Measurements from ENCODE around the gene ANTKMT.

DNA sequence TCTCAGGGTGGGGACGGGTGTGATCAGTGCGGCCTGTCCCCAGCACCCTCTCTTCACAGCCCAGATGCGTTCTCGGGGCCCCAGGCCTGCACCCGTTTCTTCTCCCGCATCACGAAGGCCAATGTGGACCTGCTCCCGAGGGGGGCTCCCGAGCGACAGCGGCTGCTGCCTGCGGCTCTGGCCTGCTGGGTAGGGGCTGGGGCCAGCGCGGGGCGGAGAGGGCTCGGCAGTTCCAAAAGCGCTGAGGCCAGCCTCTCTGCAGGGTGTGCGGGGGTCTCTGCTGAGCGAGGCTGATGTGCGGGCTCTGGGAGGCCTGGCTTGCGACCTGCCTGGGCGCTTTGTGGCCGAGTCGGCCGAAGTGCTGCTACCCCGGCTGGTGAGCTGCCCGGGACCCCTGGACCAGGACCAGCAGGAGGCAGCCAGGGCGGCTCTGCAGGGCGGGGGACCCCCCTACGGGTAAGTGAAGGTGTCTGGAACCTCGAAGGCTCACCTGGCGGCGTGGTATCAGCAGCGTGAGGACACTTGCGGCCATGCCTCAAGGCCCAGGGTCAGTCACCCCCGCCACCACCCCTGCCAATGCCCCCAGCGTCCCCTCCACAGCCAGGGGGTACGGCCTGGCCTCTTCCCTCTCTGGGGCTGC is 44.0 kb downstream of the ANTKMT start:
- TF ChIP-seq, protein P1, sequence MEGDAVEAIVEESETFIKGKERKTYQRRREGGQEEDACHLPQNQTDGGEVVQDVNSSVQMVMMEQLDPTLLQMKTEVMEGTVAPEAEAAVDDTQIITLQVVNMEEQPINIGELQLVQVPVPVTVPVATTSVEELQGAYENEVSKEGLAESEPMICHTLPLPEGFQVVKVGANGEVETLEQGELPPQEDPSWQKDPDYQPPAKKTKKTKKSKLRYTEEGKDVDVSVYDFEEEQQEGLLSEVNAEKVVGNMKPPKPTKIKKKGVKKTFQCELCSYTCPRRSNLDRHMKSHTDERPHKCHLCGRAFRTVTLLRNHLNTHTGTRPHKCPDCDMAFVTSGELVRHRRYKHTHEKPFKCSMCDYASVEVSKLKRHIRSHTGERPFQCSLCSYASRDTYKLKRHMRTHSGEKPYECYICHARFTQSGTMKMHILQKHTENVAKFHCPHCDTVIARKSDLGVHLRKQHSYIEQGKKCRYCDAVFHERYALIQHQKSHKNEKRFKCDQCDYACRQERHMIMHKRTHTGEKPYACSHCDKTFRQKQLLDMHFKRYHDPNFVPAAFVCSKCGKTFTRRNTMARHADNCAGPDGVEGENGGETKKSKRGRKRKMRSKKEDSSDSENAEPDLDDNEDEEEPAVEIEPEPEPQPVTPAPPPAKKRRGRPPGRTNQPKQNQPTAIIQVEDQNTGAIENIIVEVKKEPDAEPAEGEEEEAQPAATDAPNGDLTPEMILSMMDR (IDR thresholded peaks at IDR 0.05), result no peak
- TF ChIP-seq POLR2A (IDR thresholded peaks at IDR 0.05), result no peak
